ENCODE results near the gene CTBP2.
A peak's percentile ranks its signal among the peaks of the same experiment; 100 is the strongest.
"Not testable (repeated sequence)": the region's sequence is repeated elsewhere in the genome, so short reads cannot be mapped to it uniquely, and the experiment has no call there.

CTBP2 gene

DNA sequence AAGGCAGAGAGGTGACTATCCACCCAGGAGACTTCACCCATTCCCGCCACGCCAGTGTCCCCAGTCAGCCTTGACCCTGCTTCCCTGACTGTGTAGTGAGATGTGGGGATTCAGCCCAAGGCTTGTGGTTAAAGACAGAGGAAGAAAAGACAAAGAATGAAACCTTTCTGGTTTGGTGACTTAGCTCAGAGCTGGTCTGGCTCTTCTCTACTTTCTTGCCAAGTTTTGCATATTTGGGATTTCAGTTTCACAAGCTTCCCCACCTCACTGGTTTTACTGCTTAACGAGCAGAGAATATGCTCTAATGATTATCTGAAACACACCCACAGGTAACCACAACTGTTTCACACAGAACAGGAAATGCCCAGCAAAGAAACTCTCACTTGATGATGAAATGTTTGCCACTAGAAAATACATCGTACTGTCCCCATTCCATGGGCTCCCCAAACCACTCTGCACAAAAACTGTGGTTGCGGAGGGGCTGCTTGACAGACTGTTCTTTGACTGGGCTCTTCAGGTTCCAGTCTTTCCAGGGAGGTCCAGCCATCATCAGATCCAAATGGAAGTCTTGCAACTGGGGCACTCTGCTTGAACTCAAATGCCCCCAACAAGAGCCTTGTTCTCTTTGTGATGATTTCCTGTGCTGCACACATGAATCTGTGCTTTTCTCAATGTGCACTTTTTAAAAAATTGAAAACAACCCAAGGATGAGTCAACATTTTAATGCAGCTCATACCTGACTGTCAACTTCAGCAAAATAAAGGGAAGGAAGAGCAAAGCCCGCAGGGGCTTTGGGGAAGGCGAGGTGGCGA is 95.5 kb downstream of the CTBP2 start:
- DNase-seq (ENCODE audit: low read depth in 2 of 2), result peak in 1 of 2 experiments; percentile 71

GRCh38 chr10:125063256-125063925 is 97.0 kb downstream of the CTBP2 start:
- DNase-seq (ENCODE audit: low read depth in 2 of 2), result no peak

DNA sequence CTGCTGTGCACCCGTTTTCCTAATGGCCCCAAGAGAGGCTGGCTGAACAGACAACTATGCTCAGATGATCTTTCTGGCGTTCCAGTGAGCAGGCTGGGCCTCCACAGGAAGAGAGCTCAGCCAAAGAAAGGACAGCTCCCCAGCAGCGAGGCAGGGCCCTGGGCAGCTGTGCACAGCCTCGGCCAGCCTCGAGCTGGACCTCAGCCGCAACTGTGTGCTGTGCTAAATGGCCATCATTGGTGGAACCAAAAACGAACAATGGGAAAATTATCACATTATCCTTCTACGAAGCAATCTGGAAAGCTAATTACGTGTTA is 97.5 kb downstream of the CTBP2 start:
- no peak for DNase-seq (ENCODE audit: low read depth in 2 of 2)

GRCh38 chr10:125062227-125062913 is 98.0 kb downstream of the CTBP2 start:
- DNase-seq (ENCODE audit: low read depth in 2 of 2), result no peak

DNA sequence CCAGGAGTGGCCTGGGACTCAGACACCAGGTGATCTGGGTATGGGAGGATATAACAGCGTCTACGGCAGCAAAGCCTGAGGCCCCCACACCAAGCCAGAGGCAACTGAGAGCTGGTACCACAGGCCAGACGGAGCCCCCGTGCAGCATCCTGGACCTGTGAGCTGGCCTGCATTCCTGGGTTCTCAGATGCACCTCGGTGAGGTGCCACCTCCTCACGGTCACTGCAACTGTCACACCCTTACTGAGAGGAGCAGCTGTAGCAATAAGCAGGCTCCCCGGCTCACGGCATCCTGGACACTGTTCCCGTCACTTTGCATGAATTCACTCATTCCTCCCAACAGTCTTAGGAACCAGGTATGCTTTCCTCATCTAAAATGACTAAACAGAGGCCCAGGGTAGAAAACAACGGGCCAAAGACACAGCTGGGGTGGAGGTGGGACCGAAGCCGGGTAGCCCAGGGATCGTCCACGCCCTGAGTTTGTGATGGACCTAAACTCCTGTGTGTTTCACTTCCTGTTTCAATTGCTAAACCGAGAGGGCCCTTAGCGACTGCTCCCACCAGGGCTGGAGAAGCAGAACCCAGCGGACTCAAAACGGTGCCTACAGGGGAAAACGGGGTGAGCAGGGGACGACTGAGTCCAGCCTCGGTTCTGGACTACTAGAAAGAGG is 98.7 kb downstream of the CTBP2 start:
- DNase-seq (ENCODE audit: low read depth in 2 of 2), result no peak

- DNase-seq (ENCODE audit: low read depth in 2 of 2), result peak in 1 of 2 experiments; percentile 64
These were observed 99.4 kb downstream of the CTBP2 start for GRCh38 chr10:125060826-125061556.

- no peak for DNase-seq (ENCODE audit: low read depth in 2 of 2)
These were observed 99.9 kb downstream of the CTBP2 start for GRCh38 chr10:125060482-125060825.

DNA sequence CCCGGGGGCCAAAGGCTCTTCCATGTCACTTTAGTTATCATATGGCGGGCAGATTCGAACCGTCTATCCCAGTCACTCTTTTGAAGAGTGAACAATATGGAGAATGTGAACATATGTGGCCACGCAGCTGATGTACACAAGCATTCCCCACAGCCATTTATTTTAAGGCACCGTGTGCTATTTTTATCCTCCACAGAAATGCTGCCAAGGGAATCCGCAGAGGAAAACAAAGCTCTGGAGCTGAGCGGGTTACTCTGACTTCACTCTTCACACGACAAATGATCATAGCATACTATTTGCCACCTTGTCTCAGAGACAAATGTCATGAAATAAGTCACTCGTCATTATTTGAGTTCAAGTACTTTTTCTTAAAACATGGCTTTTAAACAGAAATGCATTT is 100.3 kb downstream of the CTBP2 start:
- no peak for DNase-seq (ENCODE audit: low read depth in 2 of 2)

GRCh38 chr10:125059348-125059747 is 101.0 kb downstream of the CTBP2 start:
- DNase-seq (ENCODE audit: low read depth in 2 of 2), result not testable (repeated sequence)

DNA sequence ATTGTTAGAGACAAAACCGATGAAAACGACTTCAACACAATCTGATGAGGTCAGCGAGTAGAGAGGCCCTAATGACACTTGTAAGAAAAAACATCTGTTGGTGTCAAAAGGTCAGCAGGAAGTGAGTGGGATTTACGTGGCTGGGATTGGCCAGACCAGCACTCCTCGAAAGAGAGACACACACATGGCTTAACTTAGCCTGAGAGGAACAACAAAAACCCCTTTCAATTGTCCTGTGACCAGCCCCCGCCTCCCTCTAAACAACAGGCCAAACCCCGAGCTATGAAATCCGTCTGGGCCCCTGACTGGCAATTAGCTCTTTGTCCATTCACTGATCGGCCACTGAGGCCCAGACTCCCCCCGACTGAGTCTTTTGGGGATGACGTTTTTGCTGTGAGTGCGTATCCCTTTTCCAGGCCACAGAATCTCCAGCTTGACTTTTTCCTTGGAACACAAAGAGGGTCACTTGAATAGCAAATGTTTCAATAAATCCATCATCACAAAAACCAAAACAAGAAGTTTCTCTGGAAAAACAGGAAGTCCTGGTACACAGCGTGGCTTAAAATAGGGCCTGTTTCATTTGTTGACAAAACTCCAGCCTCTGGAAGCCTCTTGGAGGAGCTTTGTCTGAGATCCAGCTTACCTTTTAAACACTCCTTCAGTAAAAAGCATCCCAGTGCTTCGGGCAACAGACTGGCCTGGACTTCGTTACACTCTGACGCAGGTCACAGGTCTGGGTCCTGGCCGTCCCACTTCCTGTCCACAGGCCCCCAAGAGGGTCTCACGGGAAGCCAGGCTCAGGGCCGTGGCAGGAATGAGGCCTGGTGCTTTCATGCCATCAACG is 103.0 kb downstream of the CTBP2 start:
- DNase-seq (ENCODE audit: low read depth in 2 of 2), result peak in 1 of 2 experiments; percentile 54

- DNase-seq (ENCODE audit: low read depth in 2 of 2), result no peak
These were observed 103.9 kb downstream of the CTBP2 start for GRCh38 chr10:125056161-125057132.

GRCh38 chr10:125055446-125055845 is 104.9 kb downstream of the CTBP2 start:
- no peak for DNase-seq (ENCODE audit: low read depth in 2 of 2)

DNA sequence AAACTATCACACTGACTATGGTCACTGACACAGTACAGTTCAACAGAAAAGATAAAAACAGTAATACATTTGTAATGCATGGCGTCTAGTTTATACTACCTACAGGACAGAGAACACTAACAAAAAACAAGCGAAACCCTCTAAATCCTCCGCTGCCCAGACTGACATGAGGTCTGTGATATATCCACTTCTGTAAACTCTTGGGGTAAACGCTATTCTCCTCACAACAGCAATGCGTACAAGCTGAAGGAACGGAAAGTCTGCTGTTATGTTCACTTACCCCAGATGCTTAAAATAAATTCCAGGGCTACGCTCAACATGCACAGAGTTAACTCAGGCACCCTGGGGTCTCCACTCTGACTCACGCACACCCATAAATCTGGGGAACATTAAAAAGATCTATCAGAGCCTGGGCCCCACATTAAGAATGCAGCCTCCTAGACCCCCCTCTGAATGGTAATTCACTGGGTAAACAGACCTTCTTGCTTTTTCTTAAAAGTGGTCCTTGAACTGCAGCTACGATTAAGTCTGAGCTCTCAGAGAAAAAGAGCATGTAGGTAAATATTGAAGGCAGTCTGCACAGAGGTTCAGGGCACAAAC is 105.6 kb downstream of the CTBP2 start:
- no peak for DNase-seq (ENCODE audit: low read depth in 2 of 2)

DNA sequence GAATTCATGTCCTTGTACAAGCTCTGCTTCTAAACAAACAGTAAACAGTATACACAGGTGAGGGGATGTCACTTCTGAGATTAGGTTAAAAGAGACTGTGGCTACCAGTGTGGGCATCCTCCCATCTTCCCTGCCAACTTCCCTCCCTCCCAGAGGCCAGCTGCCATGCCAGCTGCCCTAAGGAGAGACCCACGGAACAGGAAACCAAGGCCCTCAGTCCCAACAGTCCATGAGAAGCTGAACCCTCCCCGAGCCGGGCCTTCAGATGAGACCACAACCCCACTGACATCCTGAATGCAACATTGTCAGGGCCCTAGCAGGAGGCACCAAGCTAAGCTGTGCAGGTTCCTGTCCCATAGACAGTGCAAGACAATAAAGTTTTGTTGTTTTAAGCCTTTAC is 106.1 kb downstream of the CTBP2 start:
- DNase-seq (ENCODE audit: low read depth in 2 of 2), result no peak

- no peak for DNase-seq (ENCODE audit: low read depth in 2 of 2)
These were observed 108.2 kb downstream of the CTBP2 start for GRCh38 chr10:125052146-125052545.

- no peak for DNase-seq (ENCODE audit: low read depth in 2 of 2)
These were observed 110.0 kb downstream of the CTBP2 start for GRCh38 chr10:125050383-125050782.

DNA sequence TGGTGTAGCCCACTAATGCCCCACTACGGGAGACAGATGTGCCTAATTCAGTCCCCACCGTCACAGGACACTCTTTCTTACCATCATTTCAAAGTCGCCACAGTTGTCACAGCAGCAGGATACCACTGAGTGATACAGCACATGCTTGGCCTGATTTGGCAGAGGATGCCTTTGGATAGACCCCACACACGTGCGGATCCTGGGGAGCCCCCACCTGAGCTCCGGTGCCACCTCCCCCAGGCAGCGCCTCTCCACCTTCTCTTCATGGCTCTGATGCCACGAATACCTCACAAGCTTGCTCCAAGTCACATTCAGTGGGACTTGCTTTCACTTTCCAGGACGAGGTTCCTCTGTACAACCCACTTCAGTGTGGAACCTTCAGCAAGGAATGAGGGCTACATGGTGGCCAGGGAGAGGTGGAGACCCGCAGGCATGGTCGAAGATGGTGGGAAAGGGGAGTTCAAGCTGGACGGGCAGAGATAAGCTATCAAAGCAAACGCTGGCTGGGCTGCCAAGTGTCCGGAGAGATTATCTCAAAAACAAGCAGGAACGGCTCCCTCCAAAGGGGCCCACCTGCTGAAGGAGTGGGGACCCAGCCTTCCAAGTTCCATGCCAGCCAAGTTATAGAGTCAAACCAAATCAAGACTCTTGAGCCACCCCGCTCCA is 111.0 kb downstream of the CTBP2 start:
- DNase-seq (ENCODE audit: low read depth in 2 of 2), result no peak

DNA sequence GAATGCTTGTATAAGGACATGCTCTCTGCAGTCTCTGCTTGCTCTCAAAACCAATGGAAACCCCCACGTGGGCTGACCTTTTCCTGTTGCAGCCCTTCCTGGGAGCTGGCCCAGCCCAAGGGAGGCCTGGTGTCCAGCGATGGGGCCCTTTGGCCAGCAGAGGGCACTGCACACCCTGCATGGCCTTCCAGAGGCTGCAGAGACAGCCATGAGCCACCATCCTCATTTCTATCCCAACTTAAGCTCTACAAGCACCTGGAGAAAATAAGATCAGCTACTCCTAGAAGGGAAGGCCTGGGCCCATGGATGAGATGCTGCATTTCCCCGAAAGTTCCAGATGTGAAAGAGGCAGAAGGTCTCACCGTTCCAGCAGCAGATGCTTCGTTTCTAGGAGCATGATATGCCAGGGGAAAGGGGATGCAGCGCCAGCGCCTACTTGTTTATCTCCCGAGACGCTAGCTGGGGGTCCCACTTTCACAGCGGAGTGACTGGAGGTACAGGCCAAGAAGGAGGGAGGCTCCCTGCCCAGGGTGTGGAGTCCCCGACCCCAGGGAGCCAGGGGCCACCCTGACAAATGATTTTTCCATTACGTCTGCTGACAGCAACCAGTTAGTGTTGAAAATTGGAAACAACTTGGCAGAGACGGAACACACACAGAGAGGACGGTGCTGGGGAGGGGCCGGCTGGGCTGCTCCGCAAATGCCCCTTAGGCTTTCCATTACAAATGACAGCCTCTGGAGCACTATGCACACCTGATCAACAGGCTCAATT is 112.1 kb downstream of the CTBP2 start:
- peak in 1 of 2 experiments; percentile 59 for DNase-seq (ENCODE audit: low read depth in 2 of 2)

All from fibroblast of skin of left quadriceps (primary cell).